ENCODE measurements around the gene REPS1.

GRCh38 chr6:139013185-139013800 is 25.2 kb upstream of the REPS1 start:
- no peak for TF ChIP-seq CTCF (IDR thresholded peaks at IDR 0.05)
- no peak for TF ChIP-seq EP300 (IDR thresholded peaks at IDR 0.05; ENCODE audit: low read depth)

Measured in transverse colon (tissue), 3 donors.